NCI-H748 treated with DMSO at 0.1 percent for 48 hours (cell line): Measurements from ENCODE around the gene SPRED3.
A peak's percentile ranks its signal among the peaks of the same experiment; 100 is the strongest.
"Not testable (repeated sequence)": the region's sequence is repeated elsewhere in the genome, so short reads cannot be mapped to it uniquely, and the experiment has no call there.

Source experiments
- DNase-seq: peaks from one replicate; lab custom pipeline; 2025; lab: John Stamatoyannopoulos, UW

SPRED3 gene

GRCh38 chr19:38391911-38392464 lies 3.5 kb downstream of the SPRED3 start:
- no peak for DNase-seq

- no peak for DNase-seq
Observed at GRCh38 chr19:38392707-38393308, 4.3 kb downstream of the SPRED3 start.

- no peak for DNase-seq
Observed at GRCh38 chr19:38394488-38394887, 6.0 kb downstream of the SPRED3 start.

- no peak for DNase-seq
Observed at GRCh38 chr19:38395381-38396114, 7.1 kb downstream of the SPRED3 start.

- DNase-seq = no peak
Observed at GRCh38 chr19:38399081-38399480, 10.6 kb downstream of the SPRED3 start.

- DNase-seq = no peak
Observed at GRCh38 chr19:38399537-38399936, 11.0 kb downstream of the SPRED3 start.

GRCh38 chr19:38400361-38400760 lies 11.9 kb downstream of the SPRED3 start:
- DNase-seq = no peak

GRCh38 chr19:38401148-38401547 lies 12.7 kb downstream of the SPRED3 start:
- DNase-seq = no peak

GRCh38 chr19:38402623-38402966 lies 14.1 kb downstream of the SPRED3 start:
- no peak for DNase-seq

GRCh38 chr19:38402967-38403674 lies 14.6 kb downstream of the SPRED3 start, which contains the start of gene FAM98C:
FAM98C (plus strand) TSS chr19:38403093; CDS start chr19:38403154, 61 bp downstream.
- peak; percentile 93 for DNase-seq

GRCh38 chr19:38404858-38405257 lies 16.4 kb downstream of the SPRED3 start:
- no peak for DNase-seq

- no peak for DNase-seq
Observed at GRCh38 chr19:38405276-38405675, 16.8 kb downstream of the SPRED3 start.

- no peak for DNase-seq
Observed at GRCh38 chr19:38409631-38410133, 21.2 kb downstream of the SPRED3 start.

- not testable (repeated sequence) for DNase-seq
Observed at GRCh38 chr19:38410407-38410806, 21.9 kb downstream of the SPRED3 start.

GRCh38 chr19:38411041-38411712 lies 22.7 kb downstream of the SPRED3 start:
- no peak for DNase-seq

GRCh38 chr19:38411898-38412297 lies 23.4 kb downstream of the SPRED3 start:
- not testable (repeated sequence) for DNase-seq

- DNase-seq = no peak
Observed at GRCh38 chr19:38412491-38412890, 24.0 kb downstream of the SPRED3 start.

- no peak for DNase-seq
Observed at GRCh38 chr19:38412961-38413360, 24.5 kb downstream of the SPRED3 start.

- no peak for DNase-seq
Observed at GRCh38 chr19:38413416-38413815, 24.9 kb downstream of the SPRED3 start.

- DNase-seq = no peak
Observed at GRCh38 chr19:38417146-38417543, 28.6 kb downstream of the SPRED3 start.

GRCh38 chr19:38417544-38418506 lies 29.3 kb downstream of the SPRED3 start:
- DNase-seq = peak; percentile 50
